Measurements from ENCODE around the gene PCK1. TPM values are rescaled to one million over a fixed set of nuclear protein-coding genes. Genes with fewer than 3 reads are reported as not detected.

The PCK1 gene
- total RNA-seq, 1 donor from 2014 or later = 8.4 TPM

GRCh38 chr20:57567471-57568079, 6.7 kb downstream of the PCK1 start:
- Histone ChIP-seq H3K4me1 (ENCODE audit: control insufficient read depth in 3 of 3, insufficient read depth in 3 of 3, low read length in 3 of 3) (no peaks in the 10 kb centered on the region), H3K27ac (ENCODE audit: low read depth, low read length) (no peak overlapping the region), H3K9ac (ENCODE audit: low read depth in 1 of 3, low read length in 3 of 3) (no peak overlapping the region), H3K9me3 (ENCODE audit: control insufficient read depth in 3 of 3, low read length in 3 of 3) (no peaks in the 10 kb centered on the region), H3K36me3 (ENCODE audit: control insufficient read depth in 3 of 3, insufficient read depth in 3 of 3, low read length in 3 of 3) (no peaks in the 10 kb centered on the region), H3K27me3 (ENCODE audit: control insufficient read depth in 3 of 3, insufficient read depth in 3 of 3, low read length in 3 of 3) (peaks cover 27 to 38% (median 31%) of the 10 kb centered on the region in 3 donors), H3K4me3 (ENCODE audit: low read length in 3 of 3) (no peak overlapping the region)

GRCh38 chr20:57568088-57568896, 7.4 kb downstream of the PCK1 start:
- no peak overlapping the region for H3K4me3 ChIP-seq (ENCODE audit: low read length in 3 of 3)
- H3K9me3 ChIP-seq (ENCODE audit: control insufficient read depth in 3 of 3, low read length in 3 of 3) = no peaks in the 10 kb centered on the region
- no peaks in the 10 kb centered on the region for H3K36me3 ChIP-seq (ENCODE audit: control insufficient read depth in 3 of 3, insufficient read depth in 3 of 3, low read length in 3 of 3)
- H3K27me3 ChIP-seq (ENCODE audit: control insufficient read depth in 3 of 3, insufficient read depth in 3 of 3, low read length in 3 of 3) = peaks cover 28 to 38% (median 36%) of the 10 kb centered on the region in 3 donors
- no peaks in the 10 kb centered on the region for H3K4me1 ChIP-seq (ENCODE audit: control insufficient read depth in 3 of 3, insufficient read depth in 3 of 3, low read length in 3 of 3)
- no peak overlapping the region for H3K9ac ChIP-seq (ENCODE audit: low read depth in 1 of 3, low read length in 3 of 3)
- no peak overlapping the region for H3K27ac ChIP-seq (ENCODE audit: low read depth, low read length)

GRCh38 chr20:57568960-57569359, 8.1 kb downstream of the PCK1 start:
- H3K9ac ChIP-seq (ENCODE audit: low read depth in 1 of 3, low read length in 3 of 3) = no peak overlapping the region
- no peaks in the 10 kb centered on the region for H3K9me3 ChIP-seq (ENCODE audit: control insufficient read depth in 3 of 3, low read length in 3 of 3)
- H3K4me1 ChIP-seq (ENCODE audit: control insufficient read depth in 3 of 3, insufficient read depth in 3 of 3, low read length in 3 of 3) = no peaks in the 10 kb centered on the region
- H3K36me3 ChIP-seq (ENCODE audit: control insufficient read depth in 3 of 3, insufficient read depth in 3 of 3, low read length in 3 of 3) = no peaks in the 10 kb centered on the region
- H3K27me3 ChIP-seq (ENCODE audit: control insufficient read depth in 3 of 3, insufficient read depth in 3 of 3, low read length in 3 of 3) = peaks cover 31 to 39% (median 37%) of the 10 kb centered on the region in 3 donors
- H3K4me3 ChIP-seq (ENCODE audit: low read length in 3 of 3) = no peak overlapping the region
- no peak overlapping the region for H3K27ac ChIP-seq (ENCODE audit: low read depth, low read length)

GRCh38 chr20:57570145-57570850, 9.4 kb downstream of the PCK1 start:
- H3K36me3 ChIP-seq (ENCODE audit: control insufficient read depth in 3 of 3, insufficient read depth in 3 of 3, low read length in 3 of 3) = no peaks in the 10 kb centered on the region
- no peak overlapping the region for H3K27ac ChIP-seq (ENCODE audit: low read depth, low read length)
- H3K4me3 ChIP-seq (ENCODE audit: low read length in 3 of 3) = no peak overlapping the region
- no peaks in the 10 kb centered on the region for H3K4me1 ChIP-seq (ENCODE audit: control insufficient read depth in 3 of 3, insufficient read depth in 3 of 3, low read length in 3 of 3)
- no peaks in the 10 kb centered on the region for H3K9me3 ChIP-seq (ENCODE audit: control insufficient read depth in 3 of 3, low read length in 3 of 3)
- H3K9ac ChIP-seq (ENCODE audit: low read depth in 1 of 3, low read length in 3 of 3) = no peak overlapping the region
- peaks cover 34 to 46% (median 40%) of the 10 kb centered on the region in 3 donors for H3K27me3 ChIP-seq (ENCODE audit: control insufficient read depth in 3 of 3, insufficient read depth in 3 of 3, low read length in 3 of 3)

- Histone ChIP-seq H3K9ac (ENCODE audit: low read depth in 1 of 3, low read length in 3 of 3) (no peak overlapping the region), H3K4me3 (ENCODE audit: low read length in 3 of 3) (no peak overlapping the region), H3K4me1 (ENCODE audit: control insufficient read depth in 3 of 3, insufficient read depth in 3 of 3, low read length in 3 of 3) (no peaks in the 10 kb centered on the region), H3K27ac (ENCODE audit: low read depth, low read length) (no peak overlapping the region), H3K9me3 (ENCODE audit: control insufficient read depth in 3 of 3, low read length in 3 of 3) (no peaks in the 10 kb centered on the region), H3K36me3 (ENCODE audit: control insufficient read depth in 3 of 3, insufficient read depth in 3 of 3, low read length in 3 of 3) (no peaks in the 10 kb centered on the region), H3K27me3 (ENCODE audit: control insufficient read depth in 3 of 3, insufficient read depth in 3 of 3, low read length in 3 of 3) (peaks cover 37 to 41% (median 40%) of the 10 kb centered on the region in 3 donors)
Observed at GRCh38 chr20:57570920-57571319, 10.0 kb downstream of the PCK1 start.

- peaks cover 38 to 45% (median 42%) of the 10 kb centered on the region in 3 donors for H3K27me3 ChIP-seq (ENCODE audit: control insufficient read depth in 3 of 3, insufficient read depth in 3 of 3, low read length in 3 of 3)
Observed at GRCh38 chr20:57571782-57572416, 11.0 kb downstream of the PCK1 start.

GRCh38 chr20:57573242-57573641, 12.3 kb downstream of the PCK1 start:
- Histone ChIP-seq H3K27me3 (ENCODE audit: control insufficient read depth in 3 of 3, insufficient read depth in 3 of 3, low read length in 3 of 3) (peaks cover 29 to 43% (median 34%) of the 10 kb centered on the region in 3 donors), H3K9me3 (ENCODE audit: control insufficient read depth in 3 of 3, low read length in 3 of 3) (no peaks in the 10 kb centered on the region), H3K27ac (ENCODE audit: low read depth, low read length) (no peak overlapping the region), H3K9ac (ENCODE audit: low read depth in 1 of 3, low read length in 3 of 3) (no peak overlapping the region), H3K4me1 (ENCODE audit: control insufficient read depth in 3 of 3, insufficient read depth in 3 of 3, low read length in 3 of 3) (no peaks in the 10 kb centered on the region), H3K36me3 (ENCODE audit: control insufficient read depth in 3 of 3, insufficient read depth in 3 of 3, low read length in 3 of 3) (no peaks in the 10 kb centered on the region), H3K4me3 (ENCODE audit: low read length in 3 of 3) (no peak overlapping the region)

More at GRCh38 chr20:57571782-57572416, 11.0 kb downstream of the PCK1 start:
- Histone ChIP-seq H3K9me3 (ENCODE audit: control insufficient read depth in 3 of 3, low read length in 3 of 3) (no peaks in the 10 kb centered on the region), H3K9ac (ENCODE audit: low read depth in 1 of 3, low read length in 3 of 3) (no peak overlapping the region), H3K4me1 (ENCODE audit: control insufficient read depth in 3 of 3, insufficient read depth in 3 of 3, low read length in 3 of 3) (no peaks in the 10 kb centered on the region), H3K4me3 (ENCODE audit: low read length in 3 of 3) (no peak overlapping the region), H3K36me3 (ENCODE audit: control insufficient read depth in 3 of 3, insufficient read depth in 3 of 3, low read length in 3 of 3) (no peaks in the 10 kb centered on the region), H3K27ac (ENCODE audit: low read depth, low read length) (no peak overlapping the region)

GRCh38 chr20:57573894-57574293, 13.0 kb downstream of the PCK1 start:
- no peak overlapping the region for H3K4me3 ChIP-seq (ENCODE audit: low read length in 3 of 3)
- H3K27me3 ChIP-seq (ENCODE audit: control insufficient read depth in 3 of 3, insufficient read depth in 3 of 3, low read length in 3 of 3) = peaks cover 29 to 43% (median 38%) of the 10 kb centered on the region in 3 donors
- H3K9me3 ChIP-seq (ENCODE audit: control insufficient read depth in 3 of 3, low read length in 3 of 3) = no peaks in the 10 kb centered on the region
- no peaks in the 10 kb centered on the region for H3K4me1 ChIP-seq (ENCODE audit: control insufficient read depth in 3 of 3, insufficient read depth in 3 of 3, low read length in 3 of 3)
- no peaks in the 10 kb centered on the region for H3K36me3 ChIP-seq (ENCODE audit: control insufficient read depth in 3 of 3, insufficient read depth in 3 of 3, low read length in 3 of 3)
- H3K9ac ChIP-seq (ENCODE audit: low read depth in 1 of 3, low read length in 3 of 3) = no peak overlapping the region
- H3K27ac ChIP-seq (ENCODE audit: low read depth, low read length) = no peak overlapping the region

- no peak overlapping the region for H3K27ac ChIP-seq (ENCODE audit: low read depth, low read length)
- no peak overlapping the region for H3K9ac ChIP-seq (ENCODE audit: low read depth in 1 of 3, low read length in 3 of 3)
- no peaks in the 10 kb centered on the region for H3K36me3 ChIP-seq (ENCODE audit: control insufficient read depth in 3 of 3, insufficient read depth in 3 of 3, low read length in 3 of 3)
- H3K4me3 ChIP-seq (ENCODE audit: low read length in 3 of 3) = no peak overlapping the region
- H3K9me3 ChIP-seq (ENCODE audit: control insufficient read depth in 3 of 3, low read length in 3 of 3) = no peaks in the 10 kb centered on the region
- H3K4me1 ChIP-seq (ENCODE audit: control insufficient read depth in 3 of 3, insufficient read depth in 3 of 3, low read length in 3 of 3) = peaks cover 0 to 3% (median 0%) of the 10 kb centered on the region in 3 donors
- peaks cover 38 to 49% (median 48%) of the 10 kb centered on the region in 3 donors for H3K27me3 ChIP-seq (ENCODE audit: control insufficient read depth in 3 of 3, insufficient read depth in 3 of 3, low read length in 3 of 3)
Observed at GRCh38 chr20:57574954-57575353, 14.0 kb downstream of the PCK1 start.

Measured in skeletal muscle tissue (tissue), 4 donors.